SK-N-SH (cell line): Measurements from ENCODE around the gene UCK2.

Experiments
- EP300 ChIP-seq, 2 experiments: IDR thresholded peaks; 2 replicates each; pipeline versions ENCODE4 v1.4.0 to v1.6.1; 2012; ENCODE audit warnings: borderline replicate concordance in 1 of 2, low read depth in 1 of 2, low read length in 1 of 2
- EZH2phosphoT487 ChIP-seq: fragments of 200-600 bp; sonication (generic); IDR thresholded peaks from 2 replicates; pipeline ENCODE4 v1.6.1; 2017; ENCODE audit warnings: low read depth, mixed run types, mild to moderate bottlenecking, antibody characterized with exemption, moderate library complexity, borderline replicate concordance
- TAF1 ChIP-seq: IDR thresholded peaks from 2 replicates; pipeline ENCODE4 v1.6.1; 2012; ENCODE audit warnings: low read depth, mild to moderate bottlenecking, low read length, moderate library complexity, borderline replicate concordance
- YY1 ChIP-seq: IDR thresholded peaks from 2 replicates; pipeline ENCODE4 v1.4.0; 2012; ENCODE audit warnings: low read depth, mild to moderate bottlenecking
- TF ChIP-seq, protein P1 (sequence below): fragments of 200-600 bp; sonication (generic); IDR thresholded peaks from 2 replicates; pipeline ENCODE4 v1.6.1; 2017; ENCODE audit warnings: antibody characterized with exemption, mild to moderate bottlenecking, moderate library complexity
- TF ChIP-seq, protein P2 (sequence below): fragments of 150-350 bp; IDR thresholded peaks from 2 replicates; pipeline ENCODE4 v1.6.1; 2017; ENCODE audit warnings: antibody characterized with exemption, low read length, low read depth, borderline replicate concordance
- TF ChIP-seq, protein P3 (sequence below): IDR thresholded peaks from 2 replicates; pipeline ENCODE4 v1.6.1; 2012; ENCODE audit warnings: mild to moderate bottlenecking, low read depth, low read length, moderate library complexity

DNA sequence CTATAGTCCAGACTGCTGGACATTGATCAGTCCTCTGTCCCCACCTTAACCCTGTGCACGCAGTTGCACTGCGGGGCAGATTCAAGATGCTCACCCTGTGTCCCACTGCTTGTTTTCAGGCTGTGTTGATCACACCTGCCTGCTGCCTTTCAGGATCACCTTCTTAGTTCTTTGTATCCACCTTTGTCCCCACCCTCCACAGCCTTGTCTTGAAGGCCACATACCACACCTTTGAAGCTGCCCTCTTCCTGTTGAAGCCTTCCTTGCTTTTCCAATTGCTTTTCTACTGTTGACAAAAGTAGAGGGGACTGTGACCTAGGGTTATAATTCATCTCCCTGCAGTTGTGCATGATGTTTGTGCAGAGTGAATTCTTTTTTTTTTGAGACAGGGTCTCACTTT lies 32.7 kb downstream of the UCK2 start:
- TF ChIP-seq, protein P1, sequence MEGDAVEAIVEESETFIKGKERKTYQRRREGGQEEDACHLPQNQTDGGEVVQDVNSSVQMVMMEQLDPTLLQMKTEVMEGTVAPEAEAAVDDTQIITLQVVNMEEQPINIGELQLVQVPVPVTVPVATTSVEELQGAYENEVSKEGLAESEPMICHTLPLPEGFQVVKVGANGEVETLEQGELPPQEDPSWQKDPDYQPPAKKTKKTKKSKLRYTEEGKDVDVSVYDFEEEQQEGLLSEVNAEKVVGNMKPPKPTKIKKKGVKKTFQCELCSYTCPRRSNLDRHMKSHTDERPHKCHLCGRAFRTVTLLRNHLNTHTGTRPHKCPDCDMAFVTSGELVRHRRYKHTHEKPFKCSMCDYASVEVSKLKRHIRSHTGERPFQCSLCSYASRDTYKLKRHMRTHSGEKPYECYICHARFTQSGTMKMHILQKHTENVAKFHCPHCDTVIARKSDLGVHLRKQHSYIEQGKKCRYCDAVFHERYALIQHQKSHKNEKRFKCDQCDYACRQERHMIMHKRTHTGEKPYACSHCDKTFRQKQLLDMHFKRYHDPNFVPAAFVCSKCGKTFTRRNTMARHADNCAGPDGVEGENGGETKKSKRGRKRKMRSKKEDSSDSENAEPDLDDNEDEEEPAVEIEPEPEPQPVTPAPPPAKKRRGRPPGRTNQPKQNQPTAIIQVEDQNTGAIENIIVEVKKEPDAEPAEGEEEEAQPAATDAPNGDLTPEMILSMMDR = no peak
- TF ChIP-seq TAF1 (no peak), EZH2phosphoT487 (no peak), YY1 (no peak), EP300 (IDR thresholded peaks at IDR 0.05; ENCODE audit: borderline replicate concordance in 1 of 2, low read depth in 1 of 2, low read length in 1 of 2) (no peak)
- TF ChIP-seq, protein P2, sequence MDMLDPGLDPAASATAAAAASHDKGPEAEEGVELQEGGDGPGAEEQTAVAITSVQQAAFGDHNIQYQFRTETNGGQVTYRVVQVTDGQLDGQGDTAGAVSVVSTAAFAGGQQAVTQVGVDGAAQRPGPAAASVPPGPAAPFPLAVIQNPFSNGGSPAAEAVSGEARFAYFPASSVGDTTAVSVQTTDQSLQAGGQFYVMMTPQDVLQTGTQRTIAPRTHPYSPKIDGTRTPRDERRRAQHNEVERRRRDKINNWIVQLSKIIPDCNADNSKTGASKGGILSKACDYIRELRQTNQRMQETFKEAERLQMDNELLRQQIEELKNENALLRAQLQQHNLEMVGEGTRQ = no peak
- TF ChIP-seq, protein P3, sequence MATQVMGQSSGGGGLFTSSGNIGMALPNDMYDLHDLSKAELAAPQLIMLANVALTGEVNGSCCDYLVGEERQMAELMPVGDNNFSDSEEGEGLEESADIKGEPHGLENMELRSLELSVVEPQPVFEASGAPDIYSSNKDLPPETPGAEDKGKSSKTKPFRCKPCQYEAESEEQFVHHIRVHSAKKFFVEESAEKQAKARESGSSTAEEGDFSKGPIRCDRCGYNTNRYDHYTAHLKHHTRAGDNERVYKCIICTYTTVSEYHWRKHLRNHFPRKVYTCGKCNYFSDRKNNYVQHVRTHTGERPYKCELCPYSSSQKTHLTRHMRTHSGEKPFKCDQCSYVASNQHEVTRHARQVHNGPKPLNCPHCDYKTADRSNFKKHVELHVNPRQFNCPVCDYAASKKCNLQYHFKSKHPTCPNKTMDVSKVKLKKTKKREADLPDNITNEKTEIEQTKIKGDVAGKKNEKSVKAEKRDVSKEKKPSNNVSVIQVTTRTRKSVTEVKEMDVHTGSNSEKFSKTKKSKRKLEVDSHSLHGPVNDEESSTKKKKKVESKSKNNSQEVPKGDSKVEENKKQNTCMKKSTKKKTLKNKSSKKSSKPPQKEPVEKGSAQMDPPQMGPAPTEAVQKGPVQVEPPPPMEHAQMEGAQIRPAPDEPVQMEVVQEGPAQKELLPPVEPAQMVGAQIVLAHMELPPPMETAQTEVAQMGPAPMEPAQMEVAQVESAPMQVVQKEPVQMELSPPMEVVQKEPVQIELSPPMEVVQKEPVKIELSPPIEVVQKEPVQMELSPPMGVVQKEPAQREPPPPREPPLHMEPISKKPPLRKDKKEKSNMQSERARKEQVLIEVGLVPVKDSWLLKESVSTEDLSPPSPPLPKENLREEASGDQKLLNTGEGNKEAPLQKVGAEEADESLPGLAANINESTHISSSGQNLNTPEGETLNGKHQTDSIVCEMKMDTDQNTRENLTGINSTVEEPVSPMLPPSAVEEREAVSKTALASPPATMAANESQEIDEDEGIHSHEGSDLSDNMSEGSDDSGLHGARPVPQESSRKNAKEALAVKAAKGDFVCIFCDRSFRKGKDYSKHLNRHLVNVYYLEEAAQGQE = no peak
